ENCODE data around the gene C16orf86. TPM values are rescaled to one million over a fixed set of nuclear protein-coding genes. Genes with fewer than 3 reads are reported as not detected.

C16orf86 gene
- total RNA-seq, 1 donor from 2014 or later, result 0.82 TPM

DNA sequence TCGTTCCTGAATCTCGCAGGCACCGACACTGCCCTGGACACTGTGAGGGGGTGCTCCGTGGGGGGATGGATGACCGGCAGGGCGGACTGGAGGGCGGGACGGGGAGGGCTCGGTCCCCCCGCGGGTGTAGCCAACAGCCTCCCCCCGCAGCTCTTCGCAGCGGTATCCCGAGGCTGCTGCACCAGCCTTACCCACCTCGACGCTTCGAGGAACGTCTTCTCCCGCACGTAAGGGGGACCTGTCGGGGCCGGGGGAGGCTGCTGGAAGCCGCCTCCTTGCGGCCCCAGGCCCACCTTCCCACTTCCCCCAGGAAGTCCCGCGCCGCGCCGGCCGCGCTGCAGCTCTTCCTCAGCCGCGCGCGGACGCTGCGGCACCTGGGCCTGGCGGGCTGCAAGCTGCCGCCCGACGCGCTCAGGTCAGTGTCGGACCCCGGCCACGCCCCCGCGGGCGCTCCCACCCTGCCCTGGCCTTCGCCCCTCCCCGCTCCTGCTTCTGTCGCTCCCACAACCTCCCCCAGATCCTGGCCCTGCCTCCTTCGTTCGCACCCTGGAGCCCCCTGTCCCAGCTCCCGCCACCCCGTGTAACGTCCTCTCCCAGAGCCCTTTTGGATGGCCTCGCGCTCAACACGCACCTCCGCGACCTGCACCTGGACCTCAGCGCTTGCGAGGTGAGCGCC lies 18.4 kb upstream of the C16orf86 start:
- Mint-ChIP-seq H3K4me1 (ENCODE audit: low read depth) (peaks cover 2% of the 10 kb centered on the region), H3K27me3 (ENCODE audit: low read depth) (peaks cover 8% of the 10 kb centered on the region), H3K4me3 (ENCODE audit: unreplicated experiment) (no peak overlapping the region), H3K27ac (ENCODE audit: unreplicated experiment) (no peak overlapping the region), H3K9me3 (ENCODE audit: low read depth) (no peaks in the 10 kb centered on the region), H3K36me3 (ENCODE audit: low read depth) (no peaks in the 10 kb centered on the region)
- no peak for DNase-seq (ENCODE audit: low spot score)
- TF ChIP-seq, protein P1, sequence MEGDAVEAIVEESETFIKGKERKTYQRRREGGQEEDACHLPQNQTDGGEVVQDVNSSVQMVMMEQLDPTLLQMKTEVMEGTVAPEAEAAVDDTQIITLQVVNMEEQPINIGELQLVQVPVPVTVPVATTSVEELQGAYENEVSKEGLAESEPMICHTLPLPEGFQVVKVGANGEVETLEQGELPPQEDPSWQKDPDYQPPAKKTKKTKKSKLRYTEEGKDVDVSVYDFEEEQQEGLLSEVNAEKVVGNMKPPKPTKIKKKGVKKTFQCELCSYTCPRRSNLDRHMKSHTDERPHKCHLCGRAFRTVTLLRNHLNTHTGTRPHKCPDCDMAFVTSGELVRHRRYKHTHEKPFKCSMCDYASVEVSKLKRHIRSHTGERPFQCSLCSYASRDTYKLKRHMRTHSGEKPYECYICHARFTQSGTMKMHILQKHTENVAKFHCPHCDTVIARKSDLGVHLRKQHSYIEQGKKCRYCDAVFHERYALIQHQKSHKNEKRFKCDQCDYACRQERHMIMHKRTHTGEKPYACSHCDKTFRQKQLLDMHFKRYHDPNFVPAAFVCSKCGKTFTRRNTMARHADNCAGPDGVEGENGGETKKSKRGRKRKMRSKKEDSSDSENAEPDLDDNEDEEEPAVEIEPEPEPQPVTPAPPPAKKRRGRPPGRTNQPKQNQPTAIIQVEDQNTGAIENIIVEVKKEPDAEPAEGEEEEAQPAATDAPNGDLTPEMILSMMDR (IDR thresholded peaks at IDR 0.05), result no peak

DNA sequence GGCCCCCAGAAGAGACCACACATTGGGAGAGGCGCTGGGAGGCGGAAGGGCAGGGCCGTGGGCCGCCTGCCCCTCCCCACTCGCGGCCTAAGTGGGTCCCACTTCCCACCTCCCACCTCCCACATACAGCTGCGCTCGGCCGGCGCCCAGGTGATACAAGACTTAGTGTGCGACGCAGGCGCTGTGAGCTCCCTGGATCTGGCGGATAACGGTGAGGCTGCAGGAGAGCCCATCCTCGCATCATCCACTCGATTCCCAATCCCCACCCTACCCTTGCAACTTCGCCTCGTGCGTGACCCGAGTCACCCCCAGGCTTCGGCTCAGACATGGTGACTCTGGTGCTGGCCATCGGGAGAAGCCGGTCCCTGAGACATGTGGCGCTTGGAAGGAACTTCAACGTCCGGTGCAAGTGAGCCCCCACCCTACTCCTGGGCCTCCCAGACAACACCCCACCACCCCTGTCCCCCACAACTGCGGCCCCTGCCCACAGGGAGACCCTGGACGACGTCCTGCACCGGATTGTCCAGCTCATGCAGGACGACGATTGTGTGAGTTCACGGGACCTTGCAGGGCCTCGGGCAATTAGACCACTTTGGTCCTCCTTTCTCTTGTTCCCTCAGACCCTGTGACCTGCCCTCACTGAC lies 17.7 kb upstream of the C16orf86 start:
- TF ChIP-seq, protein P1 (IDR thresholded peaks at IDR 0.05), result no peak
- peaks cover 5% of the 10 kb centered on the region for H3K4me1 Mint-ChIP-seq (ENCODE audit: low read depth)
- no peak overlapping the region for H3K4me3 Mint-ChIP-seq (ENCODE audit: unreplicated experiment)
- H3K9me3 Mint-ChIP-seq (ENCODE audit: low read depth), result no peaks in the 10 kb centered on the region
- peaks cover 10% of the 10 kb centered on the region for H3K27me3 Mint-ChIP-seq (ENCODE audit: low read depth)
- DNase-seq (ENCODE audit: low spot score), result no peak
- H3K36me3 Mint-ChIP-seq (ENCODE audit: low read depth), result no peaks in the 10 kb centered on the region
- no peak overlapping the region for H3K27ac Mint-ChIP-seq (ENCODE audit: unreplicated experiment)

DNA sequence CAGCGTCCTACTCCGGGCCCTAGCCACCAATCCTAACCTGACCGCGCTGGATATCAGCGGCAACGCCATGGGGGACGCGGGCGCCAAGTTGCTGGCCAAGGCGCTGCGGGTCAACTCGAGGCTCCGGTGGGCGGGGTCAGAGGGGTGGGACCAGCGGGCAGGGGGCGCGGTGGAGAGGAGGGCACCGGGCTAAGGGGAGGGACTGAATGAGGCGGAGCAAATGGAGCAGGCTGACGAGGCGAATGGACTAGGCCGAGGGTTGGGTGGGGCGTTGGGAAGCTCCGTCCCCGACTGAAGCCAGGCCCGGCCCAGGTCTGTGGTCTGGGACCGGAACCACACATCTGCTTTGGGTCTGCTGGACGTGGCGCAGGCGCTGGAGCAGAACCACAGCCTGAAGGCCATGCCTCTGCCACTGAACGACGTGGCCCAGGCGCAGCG lies 17.1 kb upstream of the C16orf86 start:
- Mint-ChIP-seq H3K36me3 (ENCODE audit: low read depth) (no peaks in the 10 kb centered on the region), H3K27ac (ENCODE audit: unreplicated experiment) (no peak overlapping the region), H3K4me3 (ENCODE audit: unreplicated experiment) (no peak overlapping the region), H3K9me3 (ENCODE audit: low read depth) (no peaks in the 10 kb centered on the region), H3K4me1 (ENCODE audit: low read depth) (peaks cover 5% of the 10 kb centered on the region), H3K27me3 (ENCODE audit: low read depth) (peaks cover 10% of the 10 kb centered on the region)
- TF ChIP-seq, protein P1 (IDR thresholded peaks at IDR 0.05), result no peak
- DNase-seq (ENCODE audit: low spot score), result no peak

DNA sequence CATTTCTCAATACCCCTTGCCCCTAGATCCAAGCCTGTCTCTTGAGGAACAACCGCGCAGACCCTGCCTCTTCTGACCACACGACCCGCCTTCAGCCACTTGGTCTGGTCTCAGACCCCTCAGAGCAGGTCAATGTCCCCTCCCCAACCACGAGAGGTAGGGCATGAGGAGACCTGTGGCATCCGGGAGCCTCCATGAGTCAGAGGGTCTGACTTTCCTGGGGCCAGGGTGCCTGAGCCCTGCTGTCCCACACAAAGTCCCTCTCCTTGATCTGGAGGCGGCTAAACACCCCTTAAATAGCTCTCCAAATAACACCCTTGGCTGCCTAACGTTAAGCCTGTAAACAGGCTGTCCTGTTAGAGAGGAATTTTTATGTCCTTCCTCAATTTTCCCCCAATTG lies 16.6 kb upstream of the C16orf86 start:
- H3K27me3 Mint-ChIP-seq (ENCODE audit: low read depth), result peaks cover 10% of the 10 kb centered on the region

DNA sequence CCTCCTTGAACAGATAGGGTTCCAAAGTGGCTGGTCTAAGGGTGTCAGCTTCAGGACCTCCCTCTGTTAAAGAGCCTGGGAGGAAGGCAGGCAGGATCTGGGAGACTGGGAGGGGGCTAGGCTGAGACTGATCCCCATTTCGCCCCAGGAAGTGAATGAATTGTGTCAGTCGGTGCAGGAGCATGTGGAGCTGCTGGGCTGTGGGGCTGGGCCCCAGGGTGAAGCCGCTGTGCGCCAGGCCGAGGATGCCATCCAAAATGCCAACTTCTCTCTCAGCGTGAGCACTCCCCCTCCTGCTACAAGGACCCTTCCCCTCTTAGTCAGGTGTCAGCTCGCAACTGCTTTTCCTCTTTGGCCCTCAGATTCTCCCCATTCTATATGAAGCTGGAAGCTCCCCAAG lies 15.6 kb upstream of the C16orf86 start:
- H3K4me3 Mint-ChIP-seq (ENCODE audit: unreplicated experiment), result no peak overlapping the region
- H3K4me1 Mint-ChIP-seq (ENCODE audit: low read depth), result peaks cover 5% of the 10 kb centered on the region

More for the DNA sequence above, 16.6 kb upstream of the C16orf86 start:
- no peak for DNase-seq (ENCODE audit: low spot score)
- Mint-ChIP-seq H3K27ac (ENCODE audit: unreplicated experiment) (no peak overlapping the region), H3K9me3 (ENCODE audit: low read depth) (no peaks in the 10 kb centered on the region), H3K4me3 (ENCODE audit: unreplicated experiment) (no peak overlapping the region), H3K36me3 (ENCODE audit: low read depth) (no peaks in the 10 kb centered on the region), H3K4me1 (ENCODE audit: low read depth) (peaks cover 5% of the 10 kb centered on the region)
- TF ChIP-seq, protein P1 (IDR thresholded peaks at IDR 0.05), result no peak

More for the DNA sequence above, 15.6 kb upstream of the C16orf86 start:
- Mint-ChIP-seq H3K27ac (ENCODE audit: unreplicated experiment) (no peak overlapping the region), H3K36me3 (ENCODE audit: low read depth) (no peaks in the 10 kb centered on the region), H3K9me3 (ENCODE audit: low read depth) (no peaks in the 10 kb centered on the region), H3K27me3 (ENCODE audit: low read depth) (peaks cover 13% of the 10 kb centered on the region)
- TF ChIP-seq, protein P1 (IDR thresholded peaks at IDR 0.05), result no peak
- DNase-seq (ENCODE audit: low spot score), result no peak

Data from chondrocyte (in vitro differentiated cells).